T-helper 17 cell (primary cell): ENCODE measurements around the gene TUT4. TPM values are rescaled to one million over a fixed set of nuclear protein-coding genes. Genes with fewer than 3 reads are reported as not detected.

Source experiments
- ATAC-seq: fragments of 150-1000 bp; cut with Tn5 transposase; 2 replicates; pipeline ENCODE4 v1.10.0; 2021; ENCODE audit warnings: mild to moderate bottlenecking, moderate library complexity
- DNase-seq, 3 donors: peaks; one replicate each; pipeline versions ENCODE4 v3.0.0 to v3.0.0-alpha.2; 2020 to 2021
- H3K9me3 ChIP-seq: one replicate; pipeline ENCODE4 v1.7.0; 2013; ENCODE audit warnings: low read length, mild to moderate bottlenecking; ENCODE audit not compliant: control insufficient read depth, poor library complexity, severe bottlenecking
- H3K27ac Mint-ChIP-seq: one replicate; pipeline ENCODE4 v1.8.0; 2022; ENCODE audit warnings: mild to moderate bottlenecking, moderate library complexity, mixed read lengths
- H3K27me3 Mint-ChIP-seq: one replicate; pipeline ENCODE4 v1.8.0; 2022; ENCODE audit warnings: mixed read lengths
- H3K36me3 Mint-ChIP-seq: one replicate; pipeline ENCODE4 v1.8.0; 2022; ENCODE audit warnings: low read depth, mixed read lengths
- H3K4me1 Mint-ChIP-seq: one replicate; pipeline ENCODE4 v1.8.0; 2022; ENCODE audit warnings: mild to moderate bottlenecking, mixed read lengths
- H3K4me3 Mint-ChIP-seq: one replicate; pipeline ENCODE4 v1.8.0; 2022; ENCODE audit warnings: mild to moderate bottlenecking, moderate library complexity, mixed read lengths
- total RNA-seq, 4 donors: library from RNA in 2 of 4; stranded (reverse) in 2 of 4; gene quantifications; one replicate each; pipeline ENCODE4 v1.2.3 and lab custom pipeline; 2022 to 2026

Gene TUT4
- total RNA-seq, 2 donors from 2014 or later: 125 to 136 TPM

GRCh38 chr1:52544665-52545525, 8.0 kb downstream of the TUT4 start:
- DNase-seq: no peak
- H3K9me3 ChIP-seq: peaks cover 2% of the 10 kb centered on the region
- ATAC-seq: no peak
- H3K4me3 Mint-ChIP-seq: no peak overlapping the region
- peaks cover 21% of the 10 kb centered on the region for H3K4me1 Mint-ChIP-seq
- peak overlapping the region; percentile 16 for H3K27ac Mint-ChIP-seq
- no peaks in the 10 kb centered on the region for H3K27me3 Mint-ChIP-seq
- peaks cover 7% of the 10 kb centered on the region for H3K36me3 Mint-ChIP-seq

GRCh38 chr1:52542085-52542688, 10.7 kb downstream of the TUT4 start:
- peaks cover 14% of the 10 kb centered on the region for H3K4me1 Mint-ChIP-seq
- H3K36me3 Mint-ChIP-seq: peaks cover 2% of the 10 kb centered on the region
- no peaks in the 10 kb centered on the region for H3K27me3 Mint-ChIP-seq
- no peak overlapping the region for H3K27ac Mint-ChIP-seq
- peaks cover 2% of the 10 kb centered on the region for H3K9me3 ChIP-seq
- ATAC-seq (no peak), DNase-seq (no peak)
- no peak overlapping the region for H3K4me3 Mint-ChIP-seq

- H3K9me3 ChIP-seq: no peaks in the 10 kb centered on the region
- no peak for ATAC-seq
These were observed 17.7 kb downstream of the TUT4 start for GRCh38 chr1:52534928-52535764.

GRCh38 chr1:52533713-52534112, 19.2 kb downstream of the TUT4 start:
- H3K9me3 ChIP-seq: no peaks in the 10 kb centered on the region
- peak overlapping the region; percentile 57 for H3K27ac Mint-ChIP-seq
- H3K4me1 Mint-ChIP-seq: peaks cover 33% of the 10 kb centered on the region
- H3K4me3 Mint-ChIP-seq: no peak overlapping the region
- H3K27me3 Mint-ChIP-seq: no peaks in the 10 kb centered on the region
- DNase-seq (no peak), ATAC-seq (no peak)
- H3K36me3 Mint-ChIP-seq: peaks cover 4% of the 10 kb centered on the region

More at GRCh38 chr1:52534928-52535764, 17.7 kb downstream of the TUT4 start:
- no peak for DNase-seq
- peaks cover 38% of the 10 kb centered on the region for H3K4me1 Mint-ChIP-seq
- H3K27me3 Mint-ChIP-seq: no peaks in the 10 kb centered on the region
- H3K4me3 Mint-ChIP-seq: no peak overlapping the region
- H3K27ac Mint-ChIP-seq: no peak overlapping the region
- H3K36me3 Mint-ChIP-seq: peaks cover 4% of the 10 kb centered on the region

GRCh38 chr1:52532731-52533327, 20.1 kb downstream of the TUT4 start:
- peaks cover 33% of the 10 kb centered on the region for H3K4me1 Mint-ChIP-seq
- H3K27ac Mint-ChIP-seq: peak overlapping the region; percentile 57

GRCh38 chr1:52532247-52532646, 20.6 kb downstream of the TUT4 start:
- H3K36me3 Mint-ChIP-seq: peaks cover 4% of the 10 kb centered on the region
- peak overlapping the region; percentile 27 for H3K27ac Mint-ChIP-seq
- no peaks in the 10 kb centered on the region for H3K9me3 ChIP-seq
- no peaks in the 10 kb centered on the region for H3K27me3 Mint-ChIP-seq
- H3K4me1 Mint-ChIP-seq: peaks cover 29% of the 10 kb centered on the region
- no peak for ATAC-seq
- H3K4me3 Mint-ChIP-seq: no peak overlapping the region
- no peak for DNase-seq

More at GRCh38 chr1:52532731-52533327, 20.1 kb downstream of the TUT4 start:
- peaks cover 4% of the 10 kb centered on the region for H3K36me3 Mint-ChIP-seq
- no peak for DNase-seq
- H3K4me3 Mint-ChIP-seq: peak overlapping the region; percentile 65
- H3K9me3 ChIP-seq: no peaks in the 10 kb centered on the region
- no peak for ATAC-seq
- no peaks in the 10 kb centered on the region for H3K27me3 Mint-ChIP-seq

GRCh38 chr1:52531249-52531872, 21.5 kb downstream of the TUT4 start:
- no peaks in the 10 kb centered on the region for H3K9me3 ChIP-seq
- Mint-ChIP-seq H3K27me3 (no peaks in the 10 kb centered on the region), H3K27ac (peak overlapping the region; percentile 27), H3K4me1 (peaks cover 25% of the 10 kb centered on the region), H3K4me3 (no peak overlapping the region), H3K36me3 (peaks cover 4% of the 10 kb centered on the region)
- DNase-seq (no peak), ATAC-seq (no peak)

- DNase-seq (no peak), ATAC-seq (no peak)
- no peaks in the 10 kb centered on the region for H3K27me3 Mint-ChIP-seq
- no peak overlapping the region for H3K27ac Mint-ChIP-seq
- H3K9me3 ChIP-seq: no peaks in the 10 kb centered on the region
- H3K4me1 Mint-ChIP-seq: peaks cover 23% of the 10 kb centered on the region
- H3K36me3 Mint-ChIP-seq: peaks cover 4% of the 10 kb centered on the region
- no peak overlapping the region for H3K4me3 Mint-ChIP-seq
These were observed 22.2 kb downstream of the TUT4 start for GRCh38 chr1:52530563-52531144.

GRCh38 chr1:52523376-52523775, 29.5 kb downstream of the TUT4 start:
- H3K9me3 ChIP-seq: no peaks in the 10 kb centered on the region
- H3K4me3 Mint-ChIP-seq: no peak overlapping the region
- peaks cover 5% of the 10 kb centered on the region for H3K36me3 Mint-ChIP-seq
- no peaks in the 10 kb centered on the region for H3K27me3 Mint-ChIP-seq
- ATAC-seq: peak; percentile 60
- DNase-seq: no peak
- H3K4me1 Mint-ChIP-seq: peaks cover 14% of the 10 kb centered on the region
- H3K27ac Mint-ChIP-seq: no peak overlapping the region

- DNase-seq (no peak), ATAC-seq (no peak)
- Mint-ChIP-seq H3K36me3 (peaks cover 11% of the 10 kb centered on the region), H3K27me3 (no peaks in the 10 kb centered on the region), H3K4me3 (no peak overlapping the region), H3K27ac (peak overlapping the region; percentile 32), H3K4me1 (peaks cover 26% of the 10 kb centered on the region)
- no peaks in the 10 kb centered on the region for H3K9me3 ChIP-seq
These were observed 32.7 kb downstream of the TUT4 start for GRCh38 chr1:52520148-52520547.

GRCh38 chr1:52518962-52519361, 33.9 kb downstream of the TUT4 start:
- ATAC-seq: no peak
- Mint-ChIP-seq H3K27me3 (no peaks in the 10 kb centered on the region), H3K36me3 (peaks cover 6% of the 10 kb centered on the region)

More at GRCh38 chr1:52518962-52519361, 33.9 kb downstream of the TUT4 start:
- H3K4me3 Mint-ChIP-seq: no peak overlapping the region
- DNase-seq: no peak
- H3K27ac Mint-ChIP-seq: peak overlapping the region; percentile 16
- H3K4me1 Mint-ChIP-seq: peaks cover 21% of the 10 kb centered on the region
- no peaks in the 10 kb centered on the region for H3K9me3 ChIP-seq
